ENCODE measurements around the gene PKD1L1. TPM values are rescaled to one million over a fixed set of nuclear protein-coding genes. Genes with fewer than 3 reads are reported as not detected.

PKD1L1 gene
- polyA plus RNA-seq, 1 donor (not counting 4 experiments of a cell fraction or from before 2014, with no cell fraction given) = 0.04 TPM

DNA sequence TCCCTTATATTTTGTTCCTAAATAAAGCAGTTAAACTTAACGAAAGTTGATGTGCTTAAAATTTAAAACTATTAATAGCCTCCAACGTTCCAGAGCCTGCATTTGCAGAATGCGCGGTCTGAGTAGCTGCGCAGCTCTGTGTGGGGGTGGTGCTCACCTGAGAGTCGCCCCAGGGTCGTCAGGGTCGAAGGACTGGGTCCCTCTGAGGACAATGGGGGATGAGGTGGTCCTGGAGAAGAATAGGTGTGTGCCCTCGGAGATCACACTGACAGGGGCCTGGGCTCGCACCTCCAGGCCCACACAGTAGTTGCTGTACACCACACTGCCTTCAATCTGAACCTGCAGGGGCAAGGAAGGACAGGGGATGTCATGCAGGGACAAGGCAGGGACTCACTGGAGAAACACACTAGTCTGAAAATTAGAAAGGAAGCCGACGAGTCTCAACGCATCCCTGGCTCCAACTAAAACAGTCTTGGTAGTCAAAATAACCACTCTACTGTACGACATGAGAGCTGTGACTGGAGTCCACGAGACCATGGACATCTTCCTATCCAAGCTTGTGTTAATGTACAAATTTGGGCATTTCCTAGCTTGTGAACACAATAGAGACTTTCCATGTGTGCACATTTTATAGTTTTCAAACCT is 54.4 kb downstream of the PKD1L1 start:
- Histone ChIP-seq H3K79me2 (ENCODE audit: control insufficient read depth, insufficient read depth, low read length) (no peaks in the 10 kb centered on the region), H3K27me3 (ENCODE audit: control insufficient read depth, extremely low read depth, insufficient read depth, low read length) (no peaks in the 10 kb centered on the region), H4K20me1 (ENCODE audit: control insufficient read depth, extremely low read depth, insufficient read depth, low read length) (no peaks in the 10 kb centered on the region), H3K27ac (ENCODE audit: control insufficient read depth, insufficient read depth, low read length) (no peak overlapping the region), H3K9ac (ENCODE audit: control insufficient read depth, extremely low read depth, insufficient read depth, low read length) (no peak overlapping the region), H3K9me3 (ENCODE audit: control insufficient read depth, low read depth, low read length) (no peaks in the 10 kb centered on the region), H2AFZ (ENCODE audit: control insufficient read depth, low read length) (peak overlapping the region; percentile 1), H3K4me3 (ENCODE audit: control insufficient read depth in 2 of 3, extremely low read depth in 1 of 3, insufficient read depth in 2 of 3, low read depth in 1 of 3, low read length in 3 of 3) (no peak overlapping the region), H3K4me1 (ENCODE audit: control insufficient read depth, extremely low read depth, insufficient read depth, low read length) (peaks cover 5% of the 10 kb centered on the region), H3K4me2 (ENCODE audit: control insufficient read depth, extremely low read depth, insufficient read depth, low read depth, low read length) (no peak overlapping the region), H3K36me3 (ENCODE audit: control insufficient read depth in 2 of 2, extremely low read depth in 1 of 2, insufficient read depth in 2 of 2, low read length in 2 of 2) (no peaks in the 10 kb centered on the region), H3K9me1 (ENCODE audit: control insufficient read depth, extremely low read depth, insufficient read depth, low read length) (no peaks in the 10 kb centered on the region)
- dilution Hi-C loops (cut with MboI; ENCODE audit: extremely low pct_ligation_motif_present, low sequenced_read_pairs) = no loop called here
- DNase-seq (ENCODE audit: low read depth, low spot score) = no peak
- peak; percentile 57 for FAIRE-seq
- TF ChIP-seq CTCF (optimal IDR thresholded peaks at IDR 0.05 in 1 of 3, IDR thresholded peaks at IDR 0.05 in 1 of 3, conservative IDR thresholded peaks at IDR 0.05 in 1 of 3; ENCODE audit: extremely low read depth in 1 of 3, insufficient read depth in 2 of 3, low read length in 3 of 3) (no peak), EZH2 (IDR thresholded peaks at IDR 0.05; ENCODE audit: low read length) (no peak)

DNA sequence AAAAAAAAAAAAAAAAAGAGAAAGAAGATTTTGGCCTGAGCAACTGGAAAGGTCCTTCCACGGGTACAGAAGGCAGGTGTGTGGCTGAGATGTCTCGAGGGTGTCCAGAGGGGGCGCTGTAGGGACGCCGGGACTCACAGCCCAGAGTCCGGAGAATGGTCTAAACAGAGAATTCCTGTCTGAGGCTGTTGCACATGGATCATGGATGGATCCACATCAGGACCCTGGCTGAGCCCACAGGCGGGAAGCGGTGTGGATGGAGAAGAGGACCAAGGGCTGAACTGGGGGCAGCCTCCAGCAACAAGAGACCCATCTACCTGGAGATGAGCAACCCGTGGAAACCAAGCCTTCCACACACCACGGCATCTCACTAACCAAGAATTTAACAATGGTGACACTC is 55.0 kb downstream of the PKD1L1 start:
- H3K4me3 ChIP-seq (ENCODE audit: control insufficient read depth in 2 of 3, extremely low read depth in 1 of 3, insufficient read depth in 2 of 3, low read depth in 1 of 3, low read length in 3 of 3) = no peak overlapping the region
- no peak overlapping the region for H3K4me2 ChIP-seq (ENCODE audit: control insufficient read depth, extremely low read depth, insufficient read depth, low read depth, low read length)
- H3K27me3 ChIP-seq (ENCODE audit: control insufficient read depth, extremely low read depth, insufficient read depth, low read length) = peaks cover 4% of the 10 kb centered on the region
- H3K9me1 ChIP-seq (ENCODE audit: control insufficient read depth, extremely low read depth, insufficient read depth, low read length) = no peaks in the 10 kb centered on the region
- H3K36me3 ChIP-seq (ENCODE audit: control insufficient read depth in 2 of 2, extremely low read depth in 1 of 2, insufficient read depth in 2 of 2, low read length in 2 of 2) = no peaks in the 10 kb centered on the region
- H3K9ac ChIP-seq (ENCODE audit: control insufficient read depth, extremely low read depth, insufficient read depth, low read length) = no peak overlapping the region
- no peak for DNase-seq (ENCODE audit: low read depth, low spot score)
- H3K27ac ChIP-seq (ENCODE audit: control insufficient read depth, insufficient read depth, low read length) = no peak overlapping the region
- no peak for FAIRE-seq
- peaks cover 5% of the 10 kb centered on the region for H3K4me1 ChIP-seq (ENCODE audit: control insufficient read depth, extremely low read depth, insufficient read depth, low read length)
- H2AFZ ChIP-seq (ENCODE audit: control insufficient read depth, low read length) = no peak overlapping the region
- H4K20me1 ChIP-seq (ENCODE audit: control insufficient read depth, extremely low read depth, insufficient read depth, low read length) = no peaks in the 10 kb centered on the region
- no peaks in the 10 kb centered on the region for H3K9me3 ChIP-seq (ENCODE audit: control insufficient read depth, low read depth, low read length)
- dilution Hi-C loops (cut with MboI; ENCODE audit: extremely low pct_ligation_motif_present, low sequenced_read_pairs) = no loop called here
- H3K79me2 ChIP-seq (ENCODE audit: control insufficient read depth, insufficient read depth, low read length) = no peaks in the 10 kb centered on the region
- TF ChIP-seq CTCF (optimal IDR thresholded peaks at IDR 0.05 in 1 of 3, IDR thresholded peaks at IDR 0.05 in 1 of 3, conservative IDR thresholded peaks at IDR 0.05 in 1 of 3; ENCODE audit: extremely low read depth in 1 of 3, insufficient read depth in 2 of 3, low read length in 3 of 3) = peak; percentile 26 to 31 (median 29)
- TF ChIP-seq EZH2 (IDR thresholded peaks at IDR 0.05; ENCODE audit: low read length) = no peak
